Coronary artery (tissue), 2 donors: ENCODE data around the gene PRR5L.

Source experiments
- DNase-seq: peaks from one replicate; pipeline ENCODE4 v3.0.0-alpha.2; 2017; ENCODE audit warnings: low spot score
- H3K27ac ChIP-seq, 2 donors: fragments of 200-600 bp; sonication (generic); one replicate each; pipeline ENCODE4 v1.5.1; 2016 to 2019
- H3K4me3 ChIP-seq: fragments of 200-600 bp; sonication (generic); 2 replicates; pipeline ENCODE4 v1.5.1; 2016; ENCODE audit warnings: mild to moderate bottlenecking, moderate library complexity
- CTCF ChIP-seq: fragments of 200-600 bp; sonication (generic); IDR thresholded peaks from one replicate; pipeline ENCODE4 v1.5.1; 2019; ENCODE audit warnings: antibody characterized with exemption

PRR5L gene

GRCh38 chr11:36257351-36257750 is 38.7 kb upstream of the PRR5L start:
- no peak for TF ChIP-seq CTCF
- H3K4me3 ChIP-seq = no peak overlapping the region
- no peak for DNase-seq
- H3K27ac ChIP-seq = no peak overlapping the region

GRCh38 chr11:36258730-36259360 is 37.2 kb upstream of the PRR5L start:
- Histone ChIP-seq H3K27ac (no peak overlapping the region), H3K4me3 (no peak overlapping the region)
- no peak for DNase-seq
- TF ChIP-seq CTCF = peak; percentile 44

- H3K27ac ChIP-seq = no peak overlapping the region
- TF ChIP-seq CTCF = no peak
- DNase-seq = no peak
- H3K4me3 ChIP-seq = no peak overlapping the region
Measured at GRCh38 chr11:36261094-36261493, 35.0 kb upstream of the PRR5L start.

GRCh38 chr11:36264011-36264972 is 31.8 kb upstream of the PRR5L start:
- H3K27ac ChIP-seq = no peak overlapping the region
- no peak overlapping the region for H3K4me3 ChIP-seq
- no peak for TF ChIP-seq CTCF
- no peak for DNase-seq

GRCh38 chr11:36264973-36265344 is 31.1 kb upstream of the PRR5L start:
- Histone ChIP-seq H3K27ac (no peak overlapping the region), H3K4me3 (no peak overlapping the region)
- no peak for DNase-seq
- TF ChIP-seq CTCF = no peak

GRCh38 chr11:36265793-36266628 is 30.1 kb upstream of the PRR5L start:
- H3K4me3 ChIP-seq = no peak overlapping the region
- peak; percentile 58 for TF ChIP-seq CTCF
- no peak overlapping the region for H3K27ac ChIP-seq
- no peak for DNase-seq
